GM12878 (cell line): Measurements from ENCODE around the gene LMOD3. TPM values are rescaled to one million over a fixed set of nuclear protein-coding genes. Genes with fewer than 3 reads are reported as not detected.

ENCODE experiments used
- ATAC-seq: fragments of 200-7000 bp; cut with Tn5 transposase; 3 replicates; pipeline ENCODE4 v1.9.1; 2020; ENCODE audit warnings: mild to moderate bottlenecking, moderate library complexity
- BruUV-seq: library from RNA; stranded (reverse); fragments of 400-500 nt; replicated peaks from 2 replicates; lab custom pipeline; 2021; lab: Mats Ljungman, UMichigan
- CTCF ChIA-PET: fragments of 300-600 bp; sonication (Branson Sonifier 250); formaldehyde crosslinking; extraction: SDS; loops from one replicate; lab custom pipeline; 2021; ENCODE audit warnings: inconsistent platforms; lab: Yijun Ruan, JAX
- POLR2A ChIA-PET: fragments of 350-600 bp; formaldehyde crosslinking; extraction: SDS; loops from one replicate; lab custom pipeline; 2021; ENCODE audit warnings: inconsistent platforms; lab: Charles Lee
- RAD21 ChIA-PET: fragments of 300-600 bp; sonication (Branson Sonifier 250); formaldehyde crosslinking; loops from one replicate; lab custom pipeline; 2023; ENCODE audit warnings: antibody characterized with exemption; ENCODE audit not compliant: unreplicated experiment; lab: Charles Lee
- SMC1A ChIA-PET: fragments of 300-600 bp; sonication (Branson Sonifier 250); formaldehyde crosslinking; loops from one replicate; lab custom pipeline; 2023; ENCODE audit not compliant: unreplicated experiment, uncharacterized antibody; lab: Charles Lee
- DNase-seq: peaks from one replicate; pipeline ENCODE4 v3.0.0-alpha.2; 2011; ENCODE audit warnings: low read depth, low spot score
- FAIRE-seq: peaks from 3 replicates; lab custom pipeline; 2011; peaks lifted over from hg19 to GRCh38; lab: Jason Lieb, UNC
- H2AFZ ChIP-seq: 2 replicates; pipeline ENCODE4 v1.6.0; 2011; ENCODE audit warnings: low read depth, low read length, control low read depth; ENCODE audit not compliant: control insufficient read depth
- H3K27ac ChIP-seq: 2 replicates; pipeline ENCODE4 v1.5.1; 2011; ENCODE audit warnings: control low read depth; ENCODE audit not compliant: control insufficient read depth, insufficient read depth
- H3K27me3 ChIP-seq, 2 experiments: replicated peaks in 1 of 2; 2 replicates each; pipeline versions ENCODE4 v1.6.0 to v1.6.1; 2011; ENCODE audit warnings: low read length in 1 of 2; ENCODE audit not compliant: control insufficient read depth in 2 of 2, insufficient read depth in 2 of 2
- H3K36me3 ChIP-seq, 2 experiments: 2 replicates each; pipeline ENCODE4 v1.5.1; 2011; ENCODE audit warnings: low read length in 1 of 2; ENCODE audit not compliant: control insufficient read depth in 2 of 2, insufficient read depth in 2 of 2
- H3K4me1 ChIP-seq: 2 replicates; pipeline ENCODE4 v1.6.1; 2011; ENCODE audit warnings: mild to moderate bottlenecking, low read length, moderate library complexity, mixed read lengths; ENCODE audit not compliant: control insufficient read depth, insufficient read depth
- H3K4me2 ChIP-seq: 2 replicates; pipeline ENCODE4 v1.6.0; 2011; ENCODE audit warnings: control low read depth; ENCODE audit not compliant: control insufficient read depth, insufficient read depth
- H3K4me3 ChIP-seq: fragments of 200-600 bp; sonication (generic); 2 replicates; pipeline ENCODE4 v1.5.1; 2016
- H3K79me2 ChIP-seq: 2 replicates; pipeline ENCODE4 v1.6.0; 2011; ENCODE audit warnings: low read length; ENCODE audit not compliant: control insufficient read depth, insufficient read depth
- H3K9ac ChIP-seq: 2 replicates; pipeline ENCODE4 v1.8.0; 2011; ENCODE audit warnings: low read length, control low read depth, mixed read lengths; ENCODE audit not compliant: control insufficient read depth, insufficient read depth
- H3K9me3 ChIP-seq: replicated peaks from 3 replicates; pipeline ENCODE4 v1.5.1; 2011; ENCODE audit warnings: mild to moderate bottlenecking, low read length; ENCODE audit not compliant: control insufficient read depth, insufficient read depth
- H4K20me1 ChIP-seq: 2 replicates; pipeline ENCODE4 v1.6.0; 2011; ENCODE audit not compliant: control insufficient read depth, insufficient read depth
- ETV6 ChIP-seq, 2 experiments: fragments of 450-650 bp in 1 of 2; IDR thresholded peaks in 1 of 2; conservative IDR thresholded peaks in 1 of 2; 2 replicates each; pipeline ENCODE4 v1.6.1; 2014; ENCODE audit warnings: antibody characterized with exemption in 1 of 2, borderline replicate concordance in 1 of 2, low read depth in 1 of 2, mild to moderate bottlenecking in 1 of 2, moderate library complexity in 1 of 2
- FOS ChIP-seq: IDR thresholded peaks from 3 replicates; pipeline ENCODE4 v1.6.1; 2011; ENCODE audit warnings: borderline replicate concordance; ENCODE audit not compliant: insufficient read length; ENCODE audit errors: extremely low read depth
- JUNB ChIP-seq: IDR thresholded peaks from 2 replicates; pipeline ENCODE4 v1.6.1; 2016; ENCODE audit warnings: antibody characterized with exemption, mild to moderate bottlenecking
- KLF5 ChIP-seq: fragments of 450-650 bp; IDR thresholded peaks from 2 replicates; pipeline ENCODE4 v1.6.1; 2014; ENCODE audit warnings: mild to moderate bottlenecking; ENCODE audit not compliant: partially characterized antibody
- MTA2 ChIP-seq: fragments of 450-650 bp; IDR thresholded peaks from 2 replicates; pipeline ENCODE4 v1.6.1; 2016; ENCODE audit warnings: low read depth, mild to moderate bottlenecking, moderate library complexity
- NBN ChIP-seq: fragments of 450-650 bp; IDR thresholded peaks from 2 replicates; pipeline ENCODE4 v1.6.1; 2016
- NFIC ChIP-seq: IDR thresholded peaks from 2 replicates; pipeline ENCODE4 v1.6.1; 2012; ENCODE audit warnings: low read depth, mild to moderate bottlenecking, inconsistent platforms, low read length, moderate library complexity
- NR2F1 ChIP-seq: fragments of 450-650 bp; conservative IDR thresholded peaks from 2 replicates; pipeline ENCODE4 v1.6.1; 2017; ENCODE audit warnings: mild to moderate bottlenecking
- PML ChIP-seq: IDR thresholded peaks from 2 replicates; pipeline ENCODE4 v1.6.1; 2012; ENCODE audit warnings: low read length, inconsistent platforms
- RAD51 ChIP-seq: fragments of 450-650 bp; IDR thresholded peaks from 2 replicates; pipeline ENCODE4 v1.6.1; 2016; ENCODE audit warnings: moderate library complexity, mild to moderate bottlenecking, inconsistent platforms
- SIX5 ChIP-seq: IDR thresholded peaks from 2 replicates; pipeline ENCODE4 v1.6.1; 2011; ENCODE audit warnings: mild to moderate bottlenecking, low read depth, low read length, moderate library complexity; ENCODE audit not compliant: severe bottlenecking
- SPI1 ChIP-seq: IDR thresholded peaks from 2 replicates; pipeline ENCODE4 v1.6.1; 2011; ENCODE audit warnings: low read depth, mild to moderate bottlenecking, low read length, moderate library complexity, borderline replicate concordance; ENCODE audit not compliant: insufficient read depth
- TAF1 ChIP-seq: IDR thresholded peaks from 2 replicates; pipeline ENCODE4 v1.6.1; 2011; ENCODE audit warnings: mild to moderate bottlenecking, low read depth, low read length, borderline replicate concordance
- TARDBP ChIP-seq: IDR thresholded peaks from 2 replicates; pipeline ENCODE4 v1.6.1; 2016; ENCODE audit warnings: borderline replicate concordance
- ZNF217 ChIP-seq: fragments of 450-650 bp; IDR thresholded peaks from 2 replicates; pipeline ENCODE4 v1.6.1; 2017; ENCODE audit warnings: antibody characterized with exemption, mild to moderate bottlenecking
- ZNF384 ChIP-seq: IDR thresholded peaks from 2 replicates; pipeline ENCODE4 v1.6.1; 2012; ENCODE audit warnings: low read depth, mild to moderate bottlenecking, low read length, improper control_type of control experiment, borderline replicate concordance
- whole genome bisulfite sequencing: methylation state at CpG from one replicate; pipeline ENCODE4 v1.1.6; 2016; ENCODE audit warnings: low lambda C conversion rate; ENCODE audit not compliant: insufficient replicate concordance, insufficient coverage; ENCODE audit errors: missing lambda C conversion rate; 5-methylcytosine and 5-hydroxymethylcytosine counted together
- in situ Hi-C: fragments of 300-500 bp; cut with MboI; formaldehyde crosslinking; loops from 9 replicates; pipeline ENCODE4 v1.14.3; 2018; ENCODE audit warnings: mixed read lengths
- intact Hi-C: fragments of 100-400 bp; cut with micrococcal nuclease; formaldehyde crosslinking; loops from one replicate; pipeline ENCODE4 v1.14.2; 2022; ENCODE audit not compliant: unreplicated experiment
- polyA plus RNA-seq, 11 experiments: library from polyadenylated mRNA; depleted of rRNA in 4 of 11; unstranded in 6 of 11; stranded (reverse) in 5 of 11; fragments of >200 nt; fragmentation: Nextera tagmentation in 4 of 11; fragmentation: Illumina TruSeq in 1 of 11; extraction: Ambion mirVana in 4 of 11; extraction: Trizol in 1 of 11; gene quantifications; 1 replicate in 1 of 11; 2 replicates in 10 of 11; pipeline versions ENCODE4 v1.2.1 to v1.2.3, GENCODE V29; 2011 to 2016; ENCODE audit warnings: inconsistent platforms in 2 of 11, missing spikeins in 2 of 11, low read depth in 1 of 11
- total RNA-seq, 4 experiments: library from RNA; depleted of rRNA in 3 of 4; stranded (reverse); fragments of >200 nt in 3 of 4; fragmentation: Illumina TruSeq in 1 of 4; extraction: Trizol in 1 of 4; gene quantifications; 2 replicates each; pipeline versions ENCODE4 v1.2.1 to v1.2.3, GENCODE V29; 2013 to 2021
- TF ChIP-seq, protein P1 (sequence below): fragments of 450-650 bp; IDR thresholded peaks from 2 replicates; pipeline ENCODE4 v1.6.1; 2017; ENCODE audit warnings: low read depth, mild to moderate bottlenecking, moderate library complexity
- TF ChIP-seq, protein P2 (sequence below): fragments of 450-650 bp; conservative IDR thresholded peaks from 2 replicates; pipeline ENCODE4 v1.6.1; 2017; ENCODE audit warnings: mild to moderate bottlenecking, moderate library complexity

LMOD3 gene
- total and polyA plus RNA-seq, 10 of the 15 experiments (the other 5 are each of a cell fraction or from before 2014, with no cell fraction given): 0.04 to 0.20 (median 0.09) TPM; not detected in 1

DNA sequence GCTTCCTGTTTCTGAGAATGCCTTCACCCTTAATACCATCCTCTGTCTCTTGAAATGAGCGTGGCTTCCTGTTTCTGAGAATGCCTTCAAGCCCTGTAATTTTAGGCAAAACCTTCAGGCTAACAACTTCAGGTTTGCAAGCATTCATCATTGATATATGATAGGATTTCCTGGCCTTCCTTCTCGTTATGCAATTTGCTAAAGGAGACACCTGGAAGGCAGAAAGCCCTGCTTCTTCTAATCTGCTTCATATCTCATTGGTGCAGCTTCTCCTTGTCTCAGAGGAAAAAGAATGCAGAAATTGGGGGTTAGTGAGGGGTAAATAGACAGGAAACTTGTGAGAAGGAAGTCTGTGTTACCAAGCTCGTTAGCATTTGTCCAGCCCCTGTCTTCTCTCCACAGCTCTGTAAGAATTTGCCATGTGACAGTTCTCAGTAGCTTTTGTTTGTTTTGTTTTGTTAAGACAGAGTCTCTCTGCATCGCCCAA is 30.3 kb downstream of the LMOD3 start (continued):
- TF ChIP-seq NBN: no peak
- TF ChIP-seq RAD51: 0 out of 2 replicates have a peak, but pooled peaks have one; percentile 12
- TF ChIP-seq SPI1: peak; percentile 83
- peak in 1 of 2 experiments; percentile 93; a peak in 2 of 4 replicates for TF ChIP-seq ETV6 (conservative IDR thresholded peaks at IDR 0.05 in 1 of 2, IDR thresholded peaks at IDR 0.05 in 1 of 2; ENCODE audit: borderline replicate concordance in 1 of 2, low read depth in 1 of 2)
- TF ChIP-seq TAF1: no peak
- TF ChIP-seq SIX5: no peak
- TF ChIP-seq, all 136 proteins: peak for 13

DNA sequence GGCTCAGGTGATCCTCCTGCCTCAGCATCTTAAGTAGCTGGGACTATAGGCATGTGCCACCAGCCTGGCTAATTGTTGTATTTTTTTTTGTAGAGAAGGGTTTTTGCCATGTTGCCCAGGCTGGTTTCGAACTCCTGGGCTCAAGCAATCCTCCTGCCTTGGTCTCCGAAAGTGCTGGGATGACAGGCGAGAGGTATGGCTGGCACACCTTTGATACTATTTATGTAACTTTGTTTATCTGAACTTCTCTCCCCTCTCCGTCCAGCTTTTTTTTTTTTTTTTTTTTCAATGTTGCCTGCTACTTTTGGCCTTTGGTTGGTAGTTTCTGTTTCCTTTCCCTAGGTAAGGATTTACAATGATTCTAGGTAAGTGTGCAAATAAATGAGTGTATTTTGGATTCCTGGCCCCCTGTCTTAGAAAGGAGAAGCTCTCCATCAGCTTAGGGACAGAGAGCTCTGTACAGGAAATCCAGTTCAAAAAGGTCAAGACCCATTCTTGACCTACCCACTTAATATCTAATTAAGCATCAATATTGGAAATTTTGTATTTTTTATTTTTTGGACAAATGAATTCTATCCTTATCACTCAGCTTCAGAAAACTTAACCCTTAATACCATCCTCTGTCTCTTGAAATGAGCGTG is 30.9 kb downstream of the LMOD3 start:
- peak; percentile 0; the same call in 1 of the 3 replicates for ATAC-seq
- H2AFZ ChIP-seq: no peak overlapping the region
- TF ChIP-seq MTA2 (peak; percentile 19; the same call in 1 of the 2 replicates), ZNF384 (peak; percentile 33; the same call in 1 of the 2 replicates), FOS (no peak), JUNB (peak; percentile 90), ZNF217 (no peak), KLF5 (no peak), TARDBP (no peak), NR2F1 (peak; percentile 79), NFIC (peak; percentile 85), PML (peak; percentile 32; the same call in 1 of the 2 replicates)
- TF ChIP-seq, protein P1, sequence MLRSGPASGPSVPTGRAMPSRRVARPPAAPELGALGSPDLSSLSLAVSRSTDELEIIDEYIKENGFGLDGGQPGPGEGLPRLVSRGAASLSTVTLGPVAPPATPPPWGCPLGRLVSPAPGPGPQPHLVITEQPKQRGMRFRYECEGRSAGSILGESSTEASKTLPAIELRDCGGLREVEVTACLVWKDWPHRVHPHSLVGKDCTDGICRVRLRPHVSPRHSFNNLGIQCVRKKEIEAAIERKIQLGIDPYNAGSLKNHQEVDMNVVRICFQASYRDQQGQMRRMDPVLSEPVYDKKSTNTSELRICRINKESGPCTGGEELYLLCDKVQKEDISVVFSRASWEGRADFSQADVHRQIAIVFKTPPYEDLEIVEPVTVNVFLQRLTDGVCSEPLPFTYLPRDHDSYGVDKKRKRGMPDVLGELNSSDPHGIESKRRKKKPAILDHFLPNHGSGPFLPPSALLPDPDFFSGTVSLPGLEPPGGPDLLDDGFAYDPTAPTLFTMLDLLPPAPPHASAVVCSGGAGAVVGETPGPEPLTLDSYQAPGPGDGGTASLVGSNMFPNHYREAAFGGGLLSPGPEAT: 0 out of 2 replicates have a peak, but pooled peaks have one; percentile 44
- TF ChIP-seq, protein P2, sequence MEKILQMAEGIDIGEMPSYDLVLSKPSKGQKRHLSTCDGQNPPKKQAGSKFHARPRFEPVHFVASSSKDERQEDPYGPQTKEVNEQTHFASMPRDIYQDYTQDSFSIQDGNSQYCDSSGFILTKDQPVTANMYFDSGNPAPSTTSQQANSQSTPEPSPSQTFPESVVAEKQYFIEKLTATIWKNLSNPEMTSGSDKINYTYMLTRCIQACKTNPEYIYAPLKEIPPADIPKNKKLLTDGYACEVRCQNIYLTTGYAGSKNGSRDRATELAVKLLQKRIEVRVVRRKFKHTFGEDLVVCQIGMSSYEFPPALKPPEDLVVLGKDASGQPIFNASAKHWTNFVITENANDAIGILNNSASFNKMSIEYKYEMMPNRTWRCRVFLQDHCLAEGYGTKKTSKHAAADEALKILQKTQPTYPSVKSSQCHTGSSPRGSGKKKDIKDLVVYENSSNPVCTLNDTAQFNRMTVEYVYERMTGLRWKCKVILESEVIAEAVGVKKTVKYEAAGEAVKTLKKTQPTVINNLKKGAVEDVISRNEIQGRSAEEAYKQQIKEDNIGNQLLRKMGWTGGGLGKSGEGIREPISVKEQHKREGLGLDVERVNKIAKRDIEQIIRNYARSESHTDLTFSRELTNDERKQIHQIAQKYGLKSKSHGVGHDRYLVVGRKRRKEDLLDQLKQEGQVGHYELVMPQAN: no peak

More for the DNA sequence above, 30.9 kb downstream of the LMOD3 start:
- Histone ChIP-seq H3K79me2 (peaks cover 95% of the 10 kb centered on the region), H3K36me3 (peaks cover 0 to 19% of the 10 kb centered on the region in 2 experiments; a peak in 2 of 4 replicates), H4K20me1 (no peaks in the 10 kb centered on the region), H3K4me2 (peak overlapping the region; percentile 46), H3K9me3 (no peaks in the 10 kb centered on the region), H3K9ac (no peak overlapping the region), H3K4me3 (peak overlapping the region; percentile 59; the same call in 1 of the 2 replicates), H3K27ac (peak overlapping the region; percentile 39), H3K27me3 (no peaks in the 10 kb centered on the region), H3K4me1 (peaks cover 54% of the 10 kb centered on the region)
- ChIA-PET POLR2A (interaction anchor here (0.7 to 3.8 kb wide), 11 partner anchors 8 to 115 kb away, joined by 3 to 22 read pairs (median 6); partner anchors contain the start of gene TMF1), CTCF (interaction anchor here (0.6 to 2.4 kb wide), 9 partner anchors 9 to 145 kb away, joined by 3 to 8 read pairs (median 4); partner anchors contain the start of gene EOGT), SMC1A (interaction anchor here (0.6 to 19.6 kb wide), 15 partner anchors 9 to 579 kb away, joined by 3 to 234 read pairs (median 6); partner anchors contain the start of genes ARL6IP5, LMOD3, TMF1 and UBA3), RAD21 (interaction anchor here (0.7 to 16.7 kb wide), 9 partner anchors 8 to 350 kb away, joined by 3 to 152 read pairs (median 4); partner anchors contain the start of genes ARL6IP5, EOGT, TMF1 and UBA3)
- 0% methylated on average over 5 of the region's 5 CpGs for WGBS
- in situ Hi-C loops: no loop called here
- DNase-seq (no peak), FAIRE-seq (no peak)
- no TSS peak for BruUV-seq
- intact Hi-C loops: no loop called here
